SK-N-SH (cell line): ENCODE results near the gene CD109. TPM values are rescaled to one million over a fixed set of nuclear protein-coding genes. Genes with fewer than 3 reads are reported as not detected.

Experiments used
- CTCF ChIA-PET: fragments of 300-600, 350-600 bp; formaldehyde crosslinking; extraction: SDS; loops from one replicate; lab custom pipeline; 2021; lab: Yijun Ruan, JAX
- POLR2A ChIA-PET: fragments of 350-600 bp; sonication (Branson Sonifier 250); formaldehyde crosslinking; extraction: SDS; loops from one replicate; lab custom pipeline; 2020; ENCODE audit warnings: antibody characterized with exemption, inconsistent platforms; lab: Yijun Ruan, JAX
- DNase-seq: peaks from one replicate; pipeline ENCODE4 v3.0.0; 2012
- H2AFZ ChIP-seq: fragments of 200-600 bp; sonication (generic); 2 replicates; pipeline ENCODE4 v1.8.1; 2016; ENCODE audit warnings: antibody characterized with exemption, mild to moderate bottlenecking, low read depth
- H3F3A ChIP-seq: fragments of 200-600 bp; sonication (generic); replicated peaks from 2 replicates; pipeline ENCODE3; 2016; ENCODE audit warnings: antibody characterized with exemption, mild to moderate bottlenecking; ENCODE audit not compliant: insufficient read depth
- H3K27ac ChIP-seq, 2 experiments: fragments of 200-500 bp in 1 of 2; fragments of 200-600 bp in 1 of 2; sonication (Bioruptor generic) in 1 of 2; sonication (generic), shearing (Covaris generic) in 1 of 2; 2 replicates each; pipeline versions ENCODE4 v1.5.1 to v1.6.1; 2014 to 2016; ENCODE audit warnings: low read depth in 2 of 2, inconsistent platforms in 1 of 2, low read length in 1 of 2, mild to moderate bottlenecking in 1 of 2, mixed read lengths in 1 of 2
- H3K27me3 ChIP-seq: fragments of 200-600 bp; sonication (generic), shearing (Covaris generic); 2 replicates; pipeline ENCODE4 v1.6.1; 2016; ENCODE audit warnings: mixed run types; ENCODE audit not compliant: insufficient read depth
- H3K36me3 ChIP-seq, 2 experiments: fragments of 200-500 bp in 1 of 2; fragments of 200-600 bp in 1 of 2; sonication (Bioruptor generic) in 1 of 2; sonication (generic) in 1 of 2; replicated peaks in 1 of 2; 2 replicates each; pipeline versions ENCODE3 to v1.5.1; 2014 to 2016; ENCODE audit warnings: low read length in 1 of 2, mild to moderate bottlenecking in 1 of 2; ENCODE audit not compliant: insufficient read depth in 2 of 2, control insufficient read depth in 1 of 2
- H3K4me1 ChIP-seq, 2 experiments: fragments of 200-500 bp in 1 of 2; fragments of 200-600 bp in 1 of 2; sonication (Bioruptor generic) in 1 of 2; sonication (generic), shearing (Covaris generic) in 1 of 2; 2 replicates each; pipeline versions ENCODE4 v1.5.1 to v1.6.1; 2014 to 2016; ENCODE audit warnings: low read depth in 1 of 2, low read length in 1 of 2, mixed run types in 1 of 2; ENCODE audit not compliant: insufficient read depth in 2 of 2, control insufficient read depth in 1 of 2
- H3K4me2 ChIP-seq: fragments of 200-600 bp; sonication (generic), shearing (Covaris generic); 2 replicates; pipeline ENCODE4 v1.6.1; 2017; ENCODE audit warnings: mixed run types
- H3K4me3 ChIP-seq, 2 experiments: fragments of 200-500 bp in 1 of 2; fragments of 200-600 bp in 1 of 2; sonication (Bioruptor generic) in 1 of 2; sonication (generic), shearing (Covaris generic) in 1 of 2; 2 replicates each; pipeline versions ENCODE4 v1.5.1 to v1.8.1; 2014 to 2016; ENCODE audit warnings: low read depth in 2 of 2, inconsistent platforms in 1 of 2, low read length in 1 of 2, mild to moderate bottlenecking in 1 of 2, mixed read lengths in 1 of 2, moderate library complexity in 1 of 2
- H3K79me2 ChIP-seq: fragments of 200-600 bp; sonication (generic); 2 replicates; pipeline ENCODE4 v1.8.1; 2017; ENCODE audit warnings: mild to moderate bottlenecking; ENCODE audit not compliant: insufficient read depth
- H3K9ac ChIP-seq: fragments of 200-600 bp; sonication (generic); 2 replicates; pipeline ENCODE4 v1.6.1; 2017; ENCODE audit warnings: mixed run types
- H3K9me2 ChIP-seq: fragments of 200-600 bp; sonication (generic); 2 replicates; pipeline ENCODE4 v1.6.1; 2017; ENCODE audit warnings: mixed run types
- H3K9me3 ChIP-seq: fragments of 200-600 bp; sonication (generic); 2 replicates; pipeline ENCODE4 v1.6.1; 2017; ENCODE audit warnings: mixed run types, mild to moderate bottlenecking, moderate library complexity
- H4K20me1 ChIP-seq: fragments of 200-600 bp; sonication (generic); 2 replicates; pipeline ENCODE4 v1.6.1; 2017; ENCODE audit warnings: mild to moderate bottlenecking, mixed run types; ENCODE audit not compliant: insufficient read depth
- EP300 ChIP-seq, 2 experiments: IDR thresholded peaks; 2 replicates each; pipeline versions ENCODE4 v1.4.0 to v1.6.1; 2012; ENCODE audit warnings: borderline replicate concordance in 1 of 2, low read depth in 1 of 2, low read length in 1 of 2
- FOXJ3 ChIP-seq: sonication (generic); formaldehyde crosslinking; IDR thresholded peaks from 2 replicates; pipeline ENCODE4 v1.5.1; 2020; ENCODE audit warnings: mild to moderate bottlenecking, missing genetic modification reagents
- GABPA ChIP-seq: IDR thresholded peaks from 2 replicates; pipeline ENCODE4 v1.4.0; 2012; ENCODE audit warnings: low read depth, mild to moderate bottlenecking
- JUND ChIP-seq: IDR thresholded peaks from 2 replicates; pipeline ENCODE4 v1.4.0; 2012
- MEF2A ChIP-seq: IDR thresholded peaks from 2 replicates; pipeline ENCODE4 v1.4.0; 2012; ENCODE audit warnings: low read depth, borderline replicate concordance
- MXI1 ChIP-seq: IDR thresholded peaks from 2 replicates; pipeline ENCODE4 v1.6.1; 2012; ENCODE audit warnings: mild to moderate bottlenecking, low read depth, low read length, improper control_type of control experiment
- NRF1 ChIP-seq: IDR thresholded peaks from 2 replicates; pipeline ENCODE4 v1.6.1; 2012; ENCODE audit warnings: low read depth, mild to moderate bottlenecking, low read length
- REST ChIP-seq: IDR thresholded peaks from 2 replicates; pipeline ENCODE4 v1.6.1; 2012; ENCODE audit warnings: mild to moderate bottlenecking, low read depth, low read length, moderate library complexity
- RFX5 ChIP-seq: IDR thresholded peaks from 2 replicates; pipeline ENCODE4 v1.6.1; 2012; ENCODE audit warnings: mild to moderate bottlenecking, improper control_type of control experiment, low read length
- SMC3 ChIP-seq: IDR thresholded peaks from 2 replicates; pipeline ENCODE4 v1.6.1; 2012; ENCODE audit warnings: low read depth, low read length, improper control_type of control experiment
- USF2 ChIP-seq: fragments of 150-350 bp; IDR thresholded peaks from 2 replicates; pipeline ENCODE4 v1.6.1; 2017; ENCODE audit warnings: antibody characterized with exemption, low read length, low read depth, borderline replicate concordance
- YY1 ChIP-seq: IDR thresholded peaks from 2 replicates; pipeline ENCODE4 v1.4.0; 2012; ENCODE audit warnings: low read depth, mild to moderate bottlenecking
- WGBS: methylation state at CpG from one replicate; pipeline ENCODE4 v1.1.6; 2017; ENCODE audit warnings: low lambda C conversion rate; 5-methylcytosine and 5-hydroxymethylcytosine counted together
- polyA plus RNA-seq, 3 experiments: library from polyadenylated mRNA; depleted of rRNA; stranded (reverse); fragments of >200 nt; gene quantifications; 2 replicates each; pipeline ENCODE4 v1.2.3, GENCODE V29; 2012
- TF ChIP-seq, protein P1 (sequence below): IDR thresholded peaks from 2 replicates; pipeline ENCODE4 v1.4.0; 2012; ENCODE audit warnings: low read depth, borderline replicate concordance

Gene CD109
- polyA plus RNA-seq, 1 of the 3 experiments (the other 2 are of a cell fraction), result 19.7 TPM

DNA sequence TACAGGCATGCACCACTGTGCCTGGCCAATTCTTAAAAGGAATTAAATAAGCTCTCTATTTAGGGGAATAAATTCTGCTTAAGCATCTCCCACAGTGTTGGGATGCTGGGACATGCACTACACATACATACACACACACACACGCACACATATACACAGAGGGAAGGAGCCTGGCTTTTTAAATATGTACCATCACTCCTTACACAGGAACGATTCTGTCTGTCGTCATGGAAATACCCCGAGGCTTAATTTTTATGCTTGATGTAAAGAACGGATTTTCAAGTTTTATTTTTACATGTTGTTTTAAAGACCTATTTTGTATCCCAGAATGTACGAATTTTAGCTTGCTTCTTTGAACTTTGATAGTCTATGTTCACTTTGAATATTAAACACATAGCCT is 95.3 kb downstream of the CD109 start:
- Histone ChIP-seq H4K20me1 (no peaks in the 10 kb centered on the region), H3K9me3 (no peaks in the 10 kb centered on the region), H3K27me3 (no peaks in the 10 kb centered on the region), H3K4me3 (no peak overlapping the region), H3K9ac (no peak overlapping the region), H2AFZ (no peak overlapping the region), H3K36me3 (peaks cover 23 to 44% of the 10 kb centered on the region in 2 experiments), H3K4me2 (no peak overlapping the region), H3K4me1 (no peaks in the 10 kb centered on the region; a peak in 1 of 4 replicates), H3F3A (peaks cover 18% of the 10 kb centered on the region), H3K79me2 (no peaks in the 10 kb centered on the region), H3K27ac (no peak overlapping the region), H3K9me2 (no peaks in the 10 kb centered on the region)
- no peak for TF ChIP-seq REST
- TF ChIP-seq, protein P1, sequence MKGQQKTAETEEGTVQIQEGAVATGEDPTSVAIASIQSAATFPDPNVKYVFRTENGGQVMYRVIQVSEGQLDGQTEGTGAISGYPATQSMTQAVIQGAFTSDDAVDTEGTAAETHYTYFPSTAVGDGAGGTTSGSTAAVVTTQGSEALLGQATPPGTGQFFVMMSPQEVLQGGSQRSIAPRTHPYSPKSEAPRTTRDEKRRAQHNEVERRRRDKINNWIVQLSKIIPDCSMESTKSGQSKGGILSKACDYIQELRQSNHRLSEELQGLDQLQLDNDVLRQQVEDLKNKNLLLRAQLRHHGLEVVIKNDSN, result no peak
- POLR2A ChIA-PET, result no interaction called here
- CTCF ChIA-PET, result no interaction called here
- DNase-seq, result no peak
- WGBS, result 55% methylated on average over 6 of the region's 6 CpGs

DNA sequence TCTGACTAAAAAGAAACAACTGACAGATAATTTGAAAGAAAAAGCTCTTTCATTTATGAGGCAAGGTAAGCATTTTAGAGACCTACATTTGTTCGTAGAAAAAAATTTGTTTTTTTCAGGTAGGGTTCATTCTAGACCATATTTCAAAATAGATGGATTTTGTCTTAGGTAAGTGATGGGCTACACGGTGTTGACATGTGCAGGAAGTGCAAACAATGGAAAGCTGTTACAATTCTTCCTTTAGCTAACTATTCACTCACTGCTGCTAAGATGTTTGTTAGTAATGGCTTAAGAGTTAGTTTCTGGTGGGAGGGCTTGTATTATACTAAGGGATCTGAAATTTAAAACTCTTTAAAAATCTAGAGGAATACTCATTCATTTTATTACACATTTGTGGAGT is 96.7 kb downstream of the CD109 start:
- Histone ChIP-seq H3K9me3 (no peaks in the 10 kb centered on the region), H3K36me3 (peaks cover 12 to 34% of the 10 kb centered on the region in 2 experiments), H3K9me2 (no peaks in the 10 kb centered on the region), H3K4me2 (no peak overlapping the region), H3K27me3 (no peaks in the 10 kb centered on the region), H3F3A (peaks cover 18% of the 10 kb centered on the region), H4K20me1 (no peaks in the 10 kb centered on the region), H3K79me2 (no peaks in the 10 kb centered on the region), H3K4me3 (no peak overlapping the region), H3K27ac (no peak overlapping the region), H3K4me1 (no peaks in the 10 kb centered on the region), H2AFZ (no peak overlapping the region), H3K9ac (no peak overlapping the region)
- no peak for DNase-seq
- POLR2A ChIA-PET, result no interaction called here
- CTCF ChIA-PET, result no interaction called here
- WGBS, result 32% methylated on average over 2 of the region's 2 CpGs
- TF ChIP-seq FOXJ3 (CRISPR knock-in tag) (no peak), JUND (no peak), GABPA (no peak), USF2 (no peak), MXI1 (no peak), RFX5 (no peak), MEF2A (no peak), EP300 (IDR thresholded peaks at IDR 0.05; ENCODE audit: borderline replicate concordance in 1 of 2, low read depth in 1 of 2, low read length in 1 of 2) (no peak), SMC3 (no peak), NRF1 (no peak), YY1 (no peak)
